GM12878 (cell line): Measurements from ENCODE around the gene LARP6. TPM values are rescaled to one million over a fixed set of nuclear protein-coding genes. Genes with fewer than 3 reads are reported as not detected.

ENCODE experiments used
- ATAC-seq: fragments of 200-7000 bp; cut with Tn5 transposase; 3 replicates; pipeline ENCODE4 v1.9.1; 2020; ENCODE audit warnings: mild to moderate bottlenecking, moderate library complexity
- BruUV-seq: library from RNA; stranded (reverse); fragments of 400-500 nt; replicated peaks from 2 replicates; lab custom pipeline; 2021; lab: Mats Ljungman, UMichigan
- CTCF ChIA-PET: fragments of 300-600 bp; sonication (Branson Sonifier 250); formaldehyde crosslinking; extraction: SDS; loops from one replicate; lab custom pipeline; 2021; ENCODE audit warnings: inconsistent platforms; lab: Yijun Ruan, JAX
- POLR2A ChIA-PET: fragments of 350-600 bp; formaldehyde crosslinking; extraction: SDS; loops from one replicate; lab custom pipeline; 2021; ENCODE audit warnings: inconsistent platforms; lab: Charles Lee
- RAD21 ChIA-PET: fragments of 300-600 bp; sonication (Branson Sonifier 250); formaldehyde crosslinking; loops from one replicate; lab custom pipeline; 2023; ENCODE audit warnings: antibody characterized with exemption; ENCODE audit not compliant: unreplicated experiment; lab: Charles Lee
- SMC1A ChIA-PET: fragments of 300-600 bp; sonication (Branson Sonifier 250); formaldehyde crosslinking; loops from one replicate; lab custom pipeline; 2023; ENCODE audit not compliant: unreplicated experiment, uncharacterized antibody; lab: Charles Lee
- DNase-seq: peaks from one replicate; pipeline ENCODE4 v3.0.0-alpha.2; 2011; ENCODE audit warnings: low read depth, low spot score
- FAIRE-seq: peaks from 3 replicates; lab custom pipeline; 2011; peaks lifted over from hg19 to GRCh38; lab: Jason Lieb, UNC
- H2AFZ ChIP-seq: 2 replicates; pipeline ENCODE4 v1.6.0; 2011; ENCODE audit warnings: low read depth, low read length, control low read depth; ENCODE audit not compliant: control insufficient read depth
- H3K27ac ChIP-seq: 2 replicates; pipeline ENCODE4 v1.5.1; 2011; ENCODE audit warnings: control low read depth; ENCODE audit not compliant: control insufficient read depth, insufficient read depth
- H3K27me3 ChIP-seq, 2 experiments: replicated peaks in 1 of 2; 2 replicates each; pipeline versions ENCODE4 v1.6.0 to v1.6.1; 2011; ENCODE audit warnings: low read length in 1 of 2; ENCODE audit not compliant: control insufficient read depth in 2 of 2, insufficient read depth in 2 of 2
- H3K36me3 ChIP-seq, 2 experiments: 2 replicates each; pipeline ENCODE4 v1.5.1; 2011; ENCODE audit warnings: low read length in 1 of 2; ENCODE audit not compliant: control insufficient read depth in 2 of 2, insufficient read depth in 2 of 2
- H3K4me1 ChIP-seq: 2 replicates; pipeline ENCODE4 v1.6.1; 2011; ENCODE audit warnings: mild to moderate bottlenecking, low read length, moderate library complexity, mixed read lengths; ENCODE audit not compliant: control insufficient read depth, insufficient read depth
- H3K4me2 ChIP-seq: 2 replicates; pipeline ENCODE4 v1.6.0; 2011; ENCODE audit warnings: control low read depth; ENCODE audit not compliant: control insufficient read depth, insufficient read depth
- H3K4me3 ChIP-seq: fragments of 200-600 bp; sonication (generic); 2 replicates; pipeline ENCODE4 v1.5.1; 2016
- H3K79me2 ChIP-seq: 2 replicates; pipeline ENCODE4 v1.6.0; 2011; ENCODE audit warnings: low read length; ENCODE audit not compliant: control insufficient read depth, insufficient read depth
- H3K9ac ChIP-seq: 2 replicates; pipeline ENCODE4 v1.8.0; 2011; ENCODE audit warnings: low read length, control low read depth, mixed read lengths; ENCODE audit not compliant: control insufficient read depth, insufficient read depth
- H3K9me3 ChIP-seq: replicated peaks from 3 replicates; pipeline ENCODE4 v1.5.1; 2011; ENCODE audit warnings: mild to moderate bottlenecking, low read length; ENCODE audit not compliant: control insufficient read depth, insufficient read depth
- H4K20me1 ChIP-seq: 2 replicates; pipeline ENCODE4 v1.6.0; 2011; ENCODE audit not compliant: control insufficient read depth, insufficient read depth
- CBFB ChIP-seq: IDR thresholded peaks from 2 replicates; pipeline ENCODE4 v1.6.1; 2016; ENCODE audit warnings: antibody characterized with exemption, low read depth
- EGR1 ChIP-seq, 2 experiments: IDR thresholded peaks; 1 replicate in 1 of 2; 2 replicates in 1 of 2; pipeline ENCODE4 v1.6.1; 2011 to 2012; ENCODE audit warnings: low read depth in 2 of 2, low read length in 2 of 2, borderline replicate concordance in 1 of 2, mild to moderate bottlenecking in 1 of 2, moderate library complexity in 1 of 2
- JUND ChIP-seq: IDR thresholded peaks from 2 replicates; pipeline ENCODE4 v1.6.1; 2012; ENCODE audit warnings: low read depth, mild to moderate bottlenecking, low read length, improper control_type of control experiment, moderate library complexity
- NRF1 ChIP-seq: conservative IDR thresholded peaks from 2 replicates; pipeline ENCODE4 v1.6.1; 2011; ENCODE audit warnings: mild to moderate bottlenecking, low read depth, low read length, improper control_type of control experiment
- POLR2AphosphoS2 ChIP-seq: IDR thresholded peaks from 2 replicates; pipeline ENCODE4 v1.6.1; 2011; ENCODE audit warnings: low read depth, mild to moderate bottlenecking, low read length, improper control_type of control experiment, moderate library complexity
- SP1 ChIP-seq: IDR thresholded peaks from one replicate; pipeline ENCODE4 v1.6.1; 2011; ENCODE audit warnings: low read depth, low read length
- STAT1 ChIP-seq: fragments of 450-650 bp; conservative IDR thresholded peaks from 2 replicates; pipeline ENCODE4 v1.6.1; 2014; ENCODE audit warnings: antibody characterized with exemption, mild to moderate bottlenecking
- ZNF207 ChIP-seq: fragments of 450-650 bp; IDR thresholded peaks from 2 replicates; pipeline ENCODE4 v1.6.1; 2014; ENCODE audit warnings: antibody characterized with exemption, mild to moderate bottlenecking, borderline replicate concordance
- ZNF217 ChIP-seq: fragments of 450-650 bp; IDR thresholded peaks from 2 replicates; pipeline ENCODE4 v1.6.1; 2017; ENCODE audit warnings: antibody characterized with exemption, mild to moderate bottlenecking
- ZSCAN29 ChIP-seq: fragments of 450-650 bp; IDR thresholded peaks from 2 replicates; pipeline ENCODE4 v1.6.1; 2017; ENCODE audit warnings: mild to moderate bottlenecking, moderate library complexity
- WGBS: methylation state at CpG from one replicate; pipeline ENCODE4 v1.1.6; 2016; ENCODE audit warnings: low lambda C conversion rate; ENCODE audit not compliant: insufficient replicate concordance, insufficient coverage; ENCODE audit errors: missing lambda C conversion rate; 5-methylcytosine and 5-hydroxymethylcytosine counted together
- in situ Hi-C: fragments of 300-500 bp; cut with MboI; formaldehyde crosslinking; loops from 9 replicates; pipeline ENCODE4 v1.14.3; 2018; ENCODE audit warnings: mixed read lengths
- intact Hi-C: fragments of 100-400 bp; cut with micrococcal nuclease; formaldehyde crosslinking; loops from one replicate; pipeline ENCODE4 v1.14.2; 2022; ENCODE audit not compliant: unreplicated experiment
- polyA plus RNA-seq, 11 experiments: library from polyadenylated mRNA; depleted of rRNA in 4 of 11; unstranded in 6 of 11; stranded (reverse) in 5 of 11; fragments of >200 nt; fragmentation: Nextera tagmentation in 4 of 11; fragmentation: Illumina TruSeq in 1 of 11; extraction: Ambion mirVana in 4 of 11; extraction: Trizol in 1 of 11; gene quantifications; 1 replicate in 1 of 11; 2 replicates in 10 of 11; pipeline versions ENCODE4 v1.2.1 to v1.2.3, GENCODE V29; 2011 to 2016; ENCODE audit warnings: inconsistent platforms in 2 of 11, missing spikeins in 2 of 11, low read depth in 1 of 11
- total RNA-seq, 4 experiments: library from RNA; depleted of rRNA in 3 of 4; stranded (reverse); fragments of >200 nt in 3 of 4; fragmentation: Illumina TruSeq in 1 of 4; extraction: Trizol in 1 of 4; gene quantifications; 2 replicates each; pipeline versions ENCODE4 v1.2.1 to v1.2.3, GENCODE V29; 2013 to 2021
- TF ChIP-seq, protein P1 (sequence below): fragments of 450-650 bp; formaldehyde crosslinking; IDR thresholded peaks from 2 replicates; pipeline ENCODE4 v1.5.0; 2022; ENCODE audit warnings: mild to moderate bottlenecking, missing genetic modification characterization
- TF ChIP-seq, protein P2 (sequence below): fragments of 450-650 bp; IDR thresholded peaks from 2 replicates; pipeline ENCODE4 v1.6.1; 2016; ENCODE audit warnings: mild to moderate bottlenecking
- TF ChIP-seq, protein P3 (sequence below): fragments of 450-650 bp; IDR thresholded peaks from 2 replicates; pipeline ENCODE4 v1.6.1; 2014; ENCODE audit warnings: mild to moderate bottlenecking
- TF ChIP-seq, protein P4 (sequence below): IDR thresholded peaks from 2 replicates; pipeline ENCODE4 v1.6.1; 2012; ENCODE audit warnings: low read depth, low read length, improper control_type of control experiment
- TF ChIP-seq, protein P5 (sequence below): fragments of 450-650 bp; IDR thresholded peaks from 2 replicates; pipeline ENCODE4 v1.6.1; 2017; ENCODE audit warnings: antibody characterized with exemption, mild to moderate bottlenecking, moderate library complexity

Gene LARP6
- total and polyA plus RNA-seq, 10 of the 15 experiments (the other 5 are each of a cell fraction or from before 2014, with no cell fraction given): 0.74 to 14.6 (median 3.9) TPM

DNA sequence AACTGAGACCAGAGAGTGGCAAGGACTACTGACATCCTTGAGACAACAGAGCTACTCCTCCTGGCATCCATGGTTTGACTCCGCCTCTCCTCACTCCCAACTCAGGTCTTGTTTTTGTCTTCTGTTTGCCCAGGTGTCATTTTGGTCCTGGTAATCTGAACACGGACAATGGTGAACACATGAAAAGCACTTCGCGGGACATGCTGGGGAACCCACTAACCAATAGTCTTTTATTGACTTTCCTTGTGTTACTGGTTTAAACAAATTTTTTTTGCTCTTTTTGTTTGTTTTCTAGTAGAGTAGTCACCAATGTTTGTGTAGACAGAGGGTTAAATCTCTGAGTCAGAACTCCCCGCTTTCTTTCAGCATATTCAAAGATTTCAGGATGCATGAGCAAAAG lies 38.4 kb downstream of the LARP6 start:
- ChIA-PET RAD21 (no interaction called here), POLR2A (no interaction called here), CTCF (no interaction called here), SMC1A (no interaction called here)
- no peaks in the 10 kb centered on the region for H3K79me2 ChIP-seq
- intact Hi-C loops: no loop called here
- H3K4me1 ChIP-seq: no peaks in the 10 kb centered on the region
- no peak for DNase-seq
- H3K27me3 ChIP-seq: no peaks in the 10 kb centered on the region; a peak in 2 of 4 replicates
- in situ Hi-C loops: no loop called here
- BruUV-seq: no TSS peak
- no peaks in the 10 kb centered on the region for H3K9me3 ChIP-seq
- WGBS: 60% methylated on average over 5 of the region's 5 CpGs
- no peak overlapping the region for H3K9ac ChIP-seq
- H3K36me3 ChIP-seq: no peaks in the 10 kb centered on the region
- H3K27ac ChIP-seq: no peak overlapping the region
- no peak overlapping the region for H3K4me3 ChIP-seq
- no peak overlapping the region for H2AFZ ChIP-seq
- no peak for FAIRE-seq
- H3K4me2 ChIP-seq: no peak overlapping the region
- ATAC-seq: no peak
- H4K20me1 ChIP-seq: no peaks in the 10 kb centered on the region
- TF ChIP-seq ZNF217 (no peak), ZSCAN29 (no peak), EGR1 (IDR thresholded peaks at IDR 0.05; ENCODE audit: borderline replicate concordance in 1 of 2, low read depth in 2 of 2, low read length in 2 of 2) (no peak), JUND (no peak), SP1 (no peak), ZNF207 (no peak), POLR2AphosphoS2 (no peak), NRF1 (no peak), CBFB (no peak), STAT1 (no peak)
- TF ChIP-seq, protein P1, sequence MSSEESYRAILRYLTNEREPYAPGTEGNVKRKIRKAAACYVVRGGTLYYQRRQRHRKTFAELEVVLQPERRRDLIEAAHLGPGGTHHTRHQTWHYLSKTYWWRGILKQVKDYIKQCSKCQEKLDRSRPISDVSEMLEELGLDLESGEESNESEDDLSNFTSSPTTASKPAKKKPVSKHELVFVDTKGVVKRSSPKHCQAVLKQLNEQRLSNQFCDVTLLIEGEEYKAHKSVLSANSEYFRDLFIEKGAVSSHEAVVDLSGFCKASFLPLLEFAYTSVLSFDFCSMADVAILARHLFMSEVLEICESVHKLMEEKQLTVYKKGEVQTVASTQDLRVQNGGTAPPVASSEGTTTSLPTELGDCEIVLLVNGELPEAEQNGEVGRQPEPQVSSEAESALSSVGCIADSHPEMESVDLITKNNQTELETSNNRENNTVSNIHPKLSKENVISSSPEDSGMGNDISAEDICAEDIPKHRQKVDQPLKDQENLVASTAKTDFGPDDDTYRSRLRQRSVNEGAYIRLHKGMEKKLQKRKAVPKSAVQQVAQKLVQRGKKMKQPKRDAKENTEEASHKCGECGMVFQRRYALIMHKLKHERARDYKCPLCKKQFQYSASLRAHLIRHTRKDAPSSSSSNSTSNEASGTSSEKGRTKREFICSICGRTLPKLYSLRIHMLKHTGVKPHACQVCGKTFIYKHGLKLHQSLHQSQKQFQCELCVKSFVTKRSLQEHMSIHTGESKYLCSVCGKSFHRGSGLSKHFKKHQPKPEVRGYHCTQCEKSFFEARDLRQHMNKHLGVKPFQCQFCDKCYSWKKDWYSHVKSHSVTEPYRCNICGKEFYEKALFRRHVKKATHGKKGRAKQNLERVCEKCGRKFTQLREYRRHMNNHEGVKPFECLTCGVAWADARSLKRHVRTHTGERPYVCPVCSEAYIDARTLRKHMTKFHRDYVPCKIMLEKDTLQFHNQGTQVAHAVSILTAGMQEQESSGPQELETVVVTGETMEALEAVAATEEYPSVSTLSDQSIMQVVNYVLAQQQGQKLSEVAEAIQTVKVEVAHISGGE (CRISPR knock-in tag): no peak
- TF ChIP-seq, protein P2, sequence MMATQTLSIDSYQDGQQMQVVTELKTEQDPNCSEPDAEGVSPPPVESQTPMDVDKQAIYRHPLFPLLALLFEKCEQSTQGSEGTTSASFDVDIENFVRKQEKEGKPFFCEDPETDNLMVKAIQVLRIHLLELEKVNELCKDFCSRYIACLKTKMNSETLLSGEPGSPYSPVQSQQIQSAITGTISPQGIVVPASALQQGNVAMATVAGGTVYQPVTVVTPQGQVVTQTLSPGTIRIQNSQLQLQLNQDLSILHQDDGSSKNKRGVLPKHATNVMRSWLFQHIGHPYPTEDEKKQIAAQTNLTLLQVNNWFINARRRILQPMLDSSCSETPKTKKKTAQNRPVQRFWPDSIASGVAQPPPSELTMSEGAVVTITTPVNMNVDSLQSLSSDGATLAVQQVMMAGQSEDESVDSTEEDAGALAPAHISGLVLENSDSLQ: no peak
- TF ChIP-seq, protein P3, sequence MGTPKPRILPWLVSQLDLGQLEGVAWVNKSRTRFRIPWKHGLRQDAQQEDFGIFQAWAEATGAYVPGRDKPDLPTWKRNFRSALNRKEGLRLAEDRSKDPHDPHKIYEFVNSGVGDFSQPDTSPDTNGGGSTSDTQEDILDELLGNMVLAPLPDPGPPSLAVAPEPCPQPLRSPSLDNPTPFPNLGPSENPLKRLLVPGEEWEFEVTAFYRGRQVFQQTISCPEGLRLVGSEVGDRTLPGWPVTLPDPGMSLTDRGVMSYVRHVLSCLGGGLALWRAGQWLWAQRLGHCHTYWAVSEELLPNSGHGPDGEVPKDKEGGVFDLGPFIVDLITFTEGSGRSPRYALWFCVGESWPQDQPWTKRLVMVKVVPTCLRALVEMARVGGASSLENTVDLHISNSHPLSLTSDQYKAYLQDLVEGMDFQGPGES: no peak
- TF ChIP-seq, protein P4, sequence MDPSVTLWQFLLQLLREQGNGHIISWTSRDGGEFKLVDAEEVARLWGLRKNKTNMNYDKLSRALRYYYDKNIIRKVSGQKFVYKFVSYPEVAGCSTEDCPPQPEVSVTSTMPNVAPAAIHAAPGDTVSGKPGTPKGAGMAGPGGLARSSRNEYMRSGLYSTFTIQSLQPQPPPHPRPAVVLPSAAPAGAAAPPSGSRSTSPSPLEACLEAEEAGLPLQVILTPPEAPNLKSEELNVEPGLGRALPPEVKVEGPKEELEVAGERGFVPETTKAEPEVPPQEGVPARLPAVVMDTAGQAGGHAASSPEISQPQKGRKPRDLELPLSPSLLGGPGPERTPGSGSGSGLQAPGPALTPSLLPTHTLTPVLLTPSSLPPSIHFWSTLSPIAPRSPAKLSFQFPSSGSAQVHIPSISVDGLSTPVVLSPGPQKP: no peak
- TF ChIP-seq, protein P5, sequence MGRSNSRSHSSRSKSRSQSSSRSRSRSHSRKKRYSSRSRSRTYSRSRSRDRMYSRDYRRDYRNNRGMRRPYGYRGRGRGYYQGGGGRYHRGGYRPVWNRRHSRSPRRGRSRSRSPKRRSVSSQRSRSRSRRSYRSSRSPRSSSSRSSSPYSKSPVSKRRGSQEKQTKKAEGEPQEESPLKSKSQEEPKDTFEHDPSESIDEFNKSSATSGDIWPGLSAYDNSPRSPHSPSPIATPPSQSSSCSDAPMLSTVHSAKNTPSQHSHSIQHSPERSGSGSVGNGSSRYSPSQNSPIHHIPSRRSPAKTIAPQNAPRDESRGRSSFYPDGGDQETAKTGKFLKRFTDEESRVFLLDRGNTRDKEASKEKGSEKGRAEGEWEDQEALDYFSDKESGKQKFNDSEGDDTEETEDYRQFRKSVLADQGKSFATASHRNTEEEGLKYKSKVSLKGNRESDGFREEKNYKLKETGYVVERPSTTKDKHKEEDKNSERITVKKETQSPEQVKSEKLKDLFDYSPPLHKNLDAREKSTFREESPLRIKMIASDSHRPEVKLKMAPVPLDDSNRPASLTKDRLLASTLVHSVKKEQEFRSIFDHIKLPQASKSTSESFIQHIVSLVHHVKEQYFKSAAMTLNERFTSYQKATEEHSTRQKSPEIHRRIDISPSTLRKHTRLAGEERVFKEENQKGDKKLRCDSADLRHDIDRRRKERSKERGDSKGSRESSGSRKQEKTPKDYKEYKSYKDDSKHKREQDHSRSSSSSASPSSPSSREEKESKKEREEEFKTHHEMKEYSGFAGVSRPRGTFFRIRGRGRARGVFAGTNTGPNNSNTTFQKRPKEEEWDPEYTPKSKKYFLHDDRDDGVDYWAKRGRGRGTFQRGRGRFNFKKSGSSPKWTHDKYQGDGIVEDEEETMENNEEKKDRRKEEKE: no peak
